ENCODE measurements around the gene ITGBL1.
"Not testable (repeated sequence)": the region's sequence is repeated elsewhere in the genome, so short reads cannot be mapped to it uniquely, and the experiment has no call there.

Gene ITGBL1

DNA sequence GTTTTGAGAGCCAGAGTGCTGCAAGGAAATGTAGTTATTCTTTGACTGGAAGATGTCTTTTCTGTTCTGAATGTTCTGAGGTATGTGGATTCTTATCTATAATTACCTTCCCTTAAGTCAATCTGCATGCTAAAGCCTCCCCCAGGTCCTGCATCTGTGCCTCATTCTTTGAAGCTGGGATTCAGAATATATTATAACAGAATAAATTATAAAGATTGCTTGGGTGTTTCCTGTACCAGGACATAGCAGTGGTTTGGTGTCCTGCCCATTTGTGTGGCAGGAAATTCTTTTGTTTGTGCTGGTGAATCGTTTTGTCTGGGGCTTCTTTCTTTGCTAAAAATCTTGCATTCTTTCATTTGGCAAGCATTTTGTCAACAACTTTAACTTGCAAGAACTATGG, 60.2 kb downstream of the ITGBL1 start:
- DNase-seq (ENCODE audit: low read depth in 2 of 2) = no peak

DNA sequence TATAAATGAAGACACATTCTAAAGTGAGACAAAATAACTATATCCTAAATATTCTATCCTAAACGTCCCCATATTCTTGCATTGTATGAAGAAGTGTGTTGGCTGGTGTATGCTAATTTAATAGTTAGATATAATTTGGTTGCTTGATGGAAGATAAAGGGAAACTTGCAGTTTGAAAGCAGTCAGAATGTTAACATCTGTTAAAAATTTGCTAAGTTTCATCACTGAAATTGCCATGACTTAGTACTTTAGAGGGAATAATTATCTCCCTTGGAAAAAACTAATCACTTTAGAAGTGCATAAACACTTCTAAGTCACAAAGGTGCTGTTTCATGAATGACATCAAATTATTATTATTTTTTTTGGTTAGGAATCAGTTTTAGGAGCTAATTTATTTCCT, 61.6 kb downstream of the ITGBL1 start:
- DNase-seq (ENCODE audit: low read depth in 2 of 2) = no peak

DNA sequence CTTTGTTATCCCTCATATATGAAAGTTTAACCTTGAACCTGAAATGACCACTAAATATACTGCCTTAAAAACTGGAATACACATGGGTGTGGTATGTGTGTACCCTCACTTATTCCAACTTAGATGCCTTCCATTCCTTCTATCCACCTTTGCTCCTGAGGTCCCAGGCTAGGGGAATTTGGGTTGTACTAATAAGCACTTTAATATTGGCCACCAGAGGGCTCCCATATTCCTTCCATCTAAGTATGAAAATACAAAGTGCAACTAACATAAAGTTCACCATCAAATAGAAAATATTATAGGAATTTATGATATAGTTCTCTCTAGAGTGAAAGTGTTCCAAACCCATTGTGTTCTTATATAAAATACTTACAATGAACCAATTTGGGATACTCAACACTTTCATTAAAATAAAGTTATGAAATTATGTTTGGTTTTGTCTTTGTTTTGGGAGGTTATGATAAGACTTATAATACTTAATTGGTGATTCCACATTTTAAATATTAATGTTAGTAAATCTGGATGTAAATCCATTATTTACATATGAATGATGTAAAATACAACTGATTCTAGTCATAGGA, 62.3 kb downstream of the ITGBL1 start:
- DNase-seq (ENCODE audit: low read depth in 2 of 2) = no peak

DNA sequence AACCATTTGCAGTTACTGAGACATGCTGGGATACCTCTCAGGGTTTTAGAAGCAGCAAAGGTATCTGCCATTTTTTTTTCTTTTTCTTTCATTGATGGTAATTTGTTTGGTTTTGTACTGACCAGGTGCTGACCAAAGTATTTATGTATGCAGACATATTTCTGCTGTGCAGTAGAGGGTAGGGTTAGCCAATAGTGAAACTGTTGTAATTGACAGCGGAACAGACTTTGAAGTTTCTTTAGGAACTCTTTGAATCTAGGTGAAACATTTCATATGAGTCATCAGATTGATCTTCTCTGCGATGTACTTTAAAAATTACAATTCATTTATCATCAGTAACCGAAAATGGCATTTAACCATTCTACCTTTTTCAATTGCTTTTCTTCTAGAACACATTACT, 63.0 kb downstream of the ITGBL1 start:
- DNase-seq (ENCODE audit: low read depth in 2 of 2) = no peak

DNA sequence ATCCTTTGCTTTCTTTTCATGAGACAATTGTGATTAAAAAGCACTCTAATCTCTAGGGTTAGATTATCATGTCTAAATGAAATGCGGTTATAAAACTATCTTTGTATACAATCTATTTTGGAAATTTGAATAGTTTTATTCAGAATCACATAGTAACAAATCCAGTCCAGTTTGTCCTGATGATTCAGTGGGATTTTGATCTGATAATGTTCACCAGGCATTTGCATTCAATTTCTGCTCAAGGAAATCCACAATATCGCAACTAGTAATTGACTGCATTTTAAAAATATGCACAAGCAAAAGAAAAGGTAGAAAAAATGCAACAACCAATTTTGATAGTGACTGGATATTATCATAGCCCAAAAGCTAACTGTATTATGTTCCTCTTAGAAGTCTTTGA, 63.8 kb downstream of the ITGBL1 start:
- no peak for DNase-seq (ENCODE audit: low read depth in 2 of 2)

DNA sequence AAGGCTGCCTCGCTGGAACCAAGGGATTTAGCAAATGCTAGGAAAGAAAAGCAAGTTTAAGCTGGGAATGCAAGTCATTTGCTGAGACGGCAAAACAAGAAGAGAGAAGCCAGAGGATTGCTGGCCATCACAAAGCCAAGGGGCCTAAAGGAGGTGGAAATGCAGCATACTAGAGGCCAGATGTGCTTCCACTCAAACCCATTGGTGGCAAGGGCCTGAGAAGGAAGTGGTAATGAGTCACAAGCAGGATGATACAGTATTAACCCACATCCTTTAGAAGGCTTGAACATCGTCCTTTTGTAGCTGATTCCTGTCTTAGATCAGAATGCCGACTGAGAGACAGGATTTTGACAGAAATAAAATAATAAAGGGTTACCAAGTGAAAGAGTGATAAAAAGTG, 68.2 kb downstream of the ITGBL1 start:
- no peak for DNase-seq (ENCODE audit: low read depth in 2 of 2)

DNA sequence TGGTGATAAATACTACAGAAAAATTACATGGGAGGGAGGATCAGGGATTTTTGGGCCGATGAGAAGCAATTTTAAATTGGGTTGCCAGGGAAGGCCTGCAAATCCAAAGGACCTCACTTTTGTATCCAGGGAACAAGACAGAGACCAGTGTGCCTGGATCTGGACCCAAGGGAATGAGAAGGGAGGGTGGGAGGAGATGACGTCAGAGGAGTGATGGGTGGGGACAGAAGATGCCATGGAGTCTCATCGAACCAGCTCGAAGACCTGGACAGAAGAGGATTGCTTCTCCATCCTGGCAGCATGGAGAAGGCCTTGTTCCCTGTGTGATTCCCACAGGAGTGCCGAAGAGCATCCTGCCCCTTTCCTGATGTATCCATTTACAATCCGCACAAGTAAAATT, 68.9 kb downstream of the ITGBL1 start:
- DNase-seq (ENCODE audit: low read depth in 2 of 2) = no peak

DNA sequence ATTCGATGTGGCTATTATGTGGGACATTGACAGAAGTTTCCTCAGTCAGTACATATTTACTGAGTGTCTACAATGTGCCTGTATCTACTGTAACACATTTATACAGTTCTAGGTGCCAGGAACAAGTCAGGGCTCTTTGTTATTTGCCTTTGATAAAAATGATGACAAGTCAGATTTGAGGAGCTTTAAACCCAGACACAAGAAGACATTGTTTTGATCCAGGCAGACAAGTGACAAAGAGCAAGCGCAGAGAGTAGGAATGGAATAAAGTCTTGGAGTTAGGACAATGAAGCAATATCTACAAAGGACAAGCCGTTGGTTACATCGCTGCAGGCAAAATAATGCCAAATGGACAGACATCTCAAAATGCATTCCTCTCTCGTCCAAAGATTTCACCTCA, 70.1 kb downstream of the ITGBL1 start:
- no peak for DNase-seq (ENCODE audit: low read depth in 2 of 2)

DNA sequence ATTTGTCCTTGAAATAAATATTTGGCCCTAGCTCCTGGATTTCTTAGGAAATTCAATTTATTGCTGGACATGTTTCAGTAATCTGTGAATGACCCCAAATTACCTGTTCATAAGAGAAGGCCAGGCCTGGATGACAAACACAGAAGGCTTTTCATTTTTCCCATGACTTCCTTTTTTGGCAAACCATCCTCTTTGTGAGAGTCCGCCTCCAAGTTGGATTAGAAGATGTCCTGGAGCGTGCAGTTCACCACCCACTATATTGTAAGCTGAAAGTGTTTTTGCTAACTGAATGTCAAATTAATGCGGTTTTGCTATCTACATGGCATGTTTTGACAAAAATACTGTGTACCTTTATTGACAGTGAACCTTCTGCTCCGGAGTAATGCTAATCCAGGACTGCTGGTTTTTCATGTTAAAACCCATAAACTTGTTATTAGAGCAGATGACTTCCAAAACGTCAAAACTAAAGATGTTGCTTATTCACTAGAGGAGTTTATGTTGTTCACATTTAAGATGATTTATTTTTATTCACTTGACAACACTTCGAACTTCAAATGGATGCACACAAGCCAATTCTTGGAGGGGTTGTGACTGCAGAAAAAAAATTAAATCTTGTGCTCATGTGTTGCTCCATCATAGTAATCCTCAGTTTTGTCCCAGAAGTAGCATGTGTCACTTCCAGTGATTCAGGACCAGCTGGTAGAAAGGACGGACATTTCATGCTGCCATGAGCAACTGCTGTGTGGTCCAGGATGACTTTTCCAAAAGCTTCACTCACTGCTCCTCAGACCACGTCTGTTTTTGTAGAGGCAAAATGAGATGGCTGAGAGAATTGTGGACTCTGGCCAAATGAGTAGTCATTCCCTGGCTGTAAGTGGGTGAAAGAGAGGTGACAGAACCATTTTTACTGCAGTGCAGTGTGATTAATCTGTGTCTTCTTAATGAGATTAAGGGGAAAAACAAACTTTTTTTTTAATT, 71.0 kb downstream of the ITGBL1 start:
- DNase-seq (ENCODE audit: low read depth in 2 of 2) = no peak

DNA sequence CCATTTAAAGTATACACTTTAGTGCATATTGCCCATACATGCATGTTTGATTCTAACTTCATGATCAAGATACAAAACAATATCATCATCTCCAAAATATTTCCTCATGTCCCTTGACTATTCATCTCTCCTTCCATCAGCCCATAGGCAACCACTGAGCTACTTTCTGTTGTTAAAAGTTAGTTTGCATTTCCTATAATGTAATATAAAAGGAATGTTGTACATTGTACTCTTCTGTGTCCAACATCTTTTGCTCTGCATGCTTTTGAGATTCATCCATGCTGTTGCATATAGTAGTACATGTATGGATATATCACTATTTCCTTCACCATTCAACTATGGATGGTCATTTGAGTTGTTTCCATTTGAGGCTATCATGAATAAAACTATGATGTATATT, 74.7 kb downstream of the ITGBL1 start:
- no peak for DNase-seq (ENCODE audit: low read depth in 2 of 2)

DNA sequence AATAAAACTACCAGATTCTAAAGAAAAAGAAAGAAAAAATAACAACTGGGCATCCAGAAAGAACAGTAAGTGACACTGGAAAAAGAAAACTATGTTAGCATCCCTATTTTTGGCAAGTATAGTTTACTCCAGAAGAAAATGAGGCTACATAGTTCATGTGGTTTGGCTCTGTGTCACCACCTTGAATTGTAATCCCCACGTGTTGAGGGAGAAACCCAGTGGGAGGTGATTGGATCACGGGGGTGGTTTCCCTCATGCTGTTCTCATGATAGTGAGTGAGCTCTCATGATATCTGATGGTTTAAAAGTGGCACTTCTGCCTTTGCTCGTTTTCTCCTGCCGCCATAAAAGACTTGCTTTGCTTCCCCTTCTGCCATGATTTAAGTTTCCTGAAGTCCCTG, 76.9 kb downstream of the ITGBL1 start:
- no peak for DNase-seq (ENCODE audit: low read depth in 2 of 2)

DNA sequence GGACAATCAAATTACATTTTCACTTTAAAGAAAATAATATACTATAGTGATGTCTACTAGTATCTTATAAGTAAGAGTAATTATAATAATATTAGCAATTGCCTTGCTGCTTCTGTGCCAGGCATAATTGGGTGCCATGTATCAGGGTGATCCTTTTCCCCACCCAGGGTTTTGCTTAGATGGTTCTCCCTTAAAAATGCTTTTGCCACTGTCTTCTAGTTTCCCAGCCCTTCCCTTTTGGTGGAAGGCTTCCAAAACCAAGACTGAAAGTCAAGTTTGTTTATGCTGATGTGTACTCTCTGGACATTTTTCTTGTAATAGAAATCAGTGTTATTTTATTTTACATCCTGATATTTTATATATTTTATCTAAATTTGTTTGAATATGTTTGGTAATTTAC, 77.8 kb downstream of the ITGBL1 start:
- DNase-seq (ENCODE audit: low read depth in 2 of 2) = no peak

DNA sequence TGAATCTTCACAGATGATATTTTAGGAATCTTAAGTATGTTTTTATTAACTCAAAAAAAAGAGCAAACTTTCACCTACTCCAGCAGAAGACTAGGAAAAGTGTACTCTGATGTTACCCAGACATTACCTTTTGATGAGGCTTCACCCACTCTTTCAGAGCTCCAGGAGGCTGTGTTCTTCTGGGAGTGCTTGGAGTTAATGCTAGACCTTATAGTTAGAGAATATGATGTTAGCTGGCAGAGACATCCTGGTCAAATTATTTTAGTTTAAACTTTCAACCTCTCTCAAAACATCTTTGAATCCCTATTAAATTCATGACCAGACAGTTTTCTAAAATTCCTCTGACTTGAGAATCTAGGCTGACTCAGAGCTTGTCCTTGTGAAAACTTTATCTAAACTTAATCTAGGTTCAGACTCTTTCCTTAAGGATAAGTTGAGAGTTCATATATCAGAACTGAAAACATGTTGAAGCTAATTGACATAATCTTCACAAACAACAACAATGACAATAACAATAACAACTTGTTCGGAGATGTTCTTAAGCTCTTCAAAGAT, 82.8 kb downstream of the ITGBL1 start:
- no peak for DNase-seq (ENCODE audit: low read depth in 2 of 2)

DNA sequence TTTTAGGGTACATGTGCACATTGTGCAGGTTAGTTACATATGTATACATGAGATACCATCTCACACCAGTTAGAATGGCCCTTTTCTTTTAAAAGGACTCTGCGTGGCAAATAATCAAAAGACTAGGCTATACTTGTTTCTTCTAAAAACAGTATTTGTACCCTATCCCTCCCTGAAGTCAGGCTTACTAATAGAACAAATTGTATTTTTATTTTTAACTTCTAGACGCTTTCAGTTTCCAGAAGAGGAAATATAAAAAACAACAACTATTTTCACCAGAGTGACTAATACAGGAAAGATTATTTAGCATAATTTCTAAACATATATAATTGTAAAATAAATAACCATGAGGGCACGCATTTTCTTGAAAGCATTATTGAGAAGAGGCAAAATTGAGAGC, 83.6 kb downstream of the ITGBL1 start:
- no peak for DNase-seq (ENCODE audit: low read depth in 2 of 2)

DNA sequence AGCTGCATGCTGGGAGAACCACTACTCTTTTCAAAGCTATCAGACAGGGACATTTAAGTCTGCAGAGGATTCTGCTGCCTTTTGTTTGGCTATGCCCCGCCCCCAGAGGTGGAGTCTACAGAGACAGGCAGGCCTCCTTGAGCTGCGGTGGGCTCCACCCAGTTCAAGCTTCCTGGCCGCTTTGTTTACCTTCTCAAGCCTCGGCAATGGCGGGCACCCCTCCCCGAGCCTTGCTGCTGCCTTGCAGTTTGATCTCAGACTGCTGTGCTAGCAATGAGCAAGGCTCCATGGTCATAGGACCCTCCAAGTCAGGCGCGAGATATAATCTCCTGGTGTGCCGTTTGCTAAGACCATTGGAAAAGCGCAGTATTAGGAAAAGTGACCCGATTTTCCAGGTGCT, 92.1 kb downstream of the ITGBL1 start:
- DNase-seq (ENCODE audit: low read depth in 2 of 2) = not testable (repeated sequence)

DNA sequence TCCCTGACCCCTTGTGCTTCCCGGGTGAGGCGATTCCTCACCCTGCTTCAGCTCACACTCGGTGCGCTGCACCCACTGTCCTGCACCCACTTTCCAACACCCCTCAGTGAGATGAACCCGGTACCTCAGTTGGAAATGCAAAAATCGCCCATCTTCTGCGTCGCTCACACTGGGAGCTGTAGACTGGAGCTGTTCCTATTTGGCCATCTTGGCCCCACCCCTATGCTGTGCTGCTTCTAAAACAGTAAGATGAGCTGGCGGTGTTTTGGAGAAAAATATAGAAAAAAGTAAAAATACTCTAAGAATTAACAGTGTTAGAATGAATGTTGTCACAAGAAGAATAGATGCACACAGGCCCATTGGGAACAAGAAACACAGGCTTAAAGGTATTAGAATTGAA, 92.5 kb downstream of the ITGBL1 start:
- no peak for DNase-seq (ENCODE audit: low read depth in 2 of 2)

DNA sequence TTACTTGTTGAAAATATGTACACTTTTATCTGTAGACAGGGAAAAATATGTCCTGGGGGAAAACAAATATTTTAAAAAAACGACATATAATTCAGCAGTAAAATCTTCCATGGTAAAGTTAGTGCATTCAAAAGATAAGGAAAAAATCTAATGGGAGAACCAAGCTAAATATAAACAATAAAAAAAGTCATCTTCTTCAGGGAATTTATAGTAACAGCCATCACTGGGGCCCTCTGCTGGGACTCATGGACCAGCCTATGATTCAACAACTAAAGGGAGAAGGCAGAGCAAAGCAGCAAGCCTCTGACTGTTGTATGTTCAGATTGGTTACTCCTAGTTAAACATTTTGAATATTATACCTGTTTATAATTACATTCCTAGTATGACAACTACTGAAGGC, 93.0 kb downstream of the ITGBL1 start:
- DNase-seq (ENCODE audit: low read depth in 2 of 2) = no peak

DNA sequence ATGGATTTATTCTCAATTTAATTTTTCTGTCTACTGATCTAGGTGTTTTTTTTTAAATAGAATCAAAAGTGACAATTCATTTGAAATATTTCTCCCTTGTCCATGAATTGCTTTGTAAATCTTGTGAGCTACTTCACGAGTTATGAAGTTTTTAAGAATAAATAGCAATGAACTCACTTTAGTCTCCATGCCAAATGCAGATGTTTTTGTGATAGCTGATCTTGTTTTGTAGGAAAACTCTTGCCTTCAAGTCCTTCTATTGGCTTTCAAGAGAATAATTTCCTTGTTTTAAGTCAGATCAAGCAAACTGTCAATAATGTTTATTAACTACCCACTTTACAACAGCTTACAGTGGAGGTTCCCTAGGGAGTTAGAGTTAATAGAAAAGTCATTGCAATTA, 99.8 kb downstream of the ITGBL1 start:
- DNase-seq (ENCODE audit: low read depth in 2 of 2) = no peak

DNA sequence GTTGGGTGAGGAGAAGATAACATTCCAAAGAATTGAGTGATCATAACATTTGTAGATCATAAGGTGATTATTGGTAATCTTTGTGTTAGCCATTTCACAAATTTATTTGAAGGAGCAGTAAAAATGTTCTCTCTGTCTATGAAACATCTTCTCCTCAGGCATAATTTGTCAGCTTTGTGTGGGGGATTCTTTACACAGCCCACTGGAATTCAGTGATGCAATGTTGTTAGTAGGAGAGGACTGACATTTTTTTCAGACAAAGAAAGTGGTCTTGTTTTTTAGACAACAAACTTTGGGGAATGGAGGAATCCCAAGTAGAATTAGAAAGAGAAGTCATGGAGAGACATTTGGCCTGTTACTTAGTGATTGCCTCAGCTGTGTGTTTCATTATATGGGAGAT, 100.3 kb downstream of the ITGBL1 start:
- DNase-seq (ENCODE audit: low read depth in 2 of 2) = no peak

DNA sequence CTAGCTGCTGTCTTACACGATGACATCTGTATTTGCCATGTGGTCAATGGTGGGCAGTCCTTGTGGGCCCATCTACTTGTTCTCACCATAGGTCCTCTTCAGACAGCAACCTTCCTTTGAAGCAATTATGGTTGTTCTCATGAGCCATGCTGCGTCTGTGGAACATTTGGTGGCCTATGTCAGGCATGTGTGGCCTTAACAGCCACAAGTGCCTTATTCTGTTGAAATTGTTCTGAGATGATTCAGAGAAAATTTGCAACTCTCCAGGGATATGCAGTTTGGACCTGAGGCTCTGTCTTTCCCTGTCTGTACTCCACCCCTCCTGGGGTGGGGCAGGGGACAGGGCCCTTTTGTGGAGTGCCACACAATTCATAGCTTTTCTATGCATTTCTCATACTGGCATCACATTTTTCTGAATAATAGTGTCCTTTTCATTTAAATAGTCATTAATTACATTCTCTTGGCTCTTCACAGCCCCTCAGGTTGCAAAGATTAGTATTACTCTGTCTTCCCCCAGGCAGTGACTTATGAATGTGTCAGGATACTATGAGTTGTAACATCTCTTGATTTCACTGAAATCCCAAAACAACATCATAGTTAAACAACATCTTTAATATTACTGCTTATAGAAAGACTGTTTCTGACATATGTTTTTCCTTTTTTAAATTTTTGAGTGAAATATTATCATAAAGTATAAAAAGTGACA, 102.1 kb downstream of the ITGBL1 start:
- no peak for DNase-seq (ENCODE audit: low read depth in 2 of 2)

DNA sequence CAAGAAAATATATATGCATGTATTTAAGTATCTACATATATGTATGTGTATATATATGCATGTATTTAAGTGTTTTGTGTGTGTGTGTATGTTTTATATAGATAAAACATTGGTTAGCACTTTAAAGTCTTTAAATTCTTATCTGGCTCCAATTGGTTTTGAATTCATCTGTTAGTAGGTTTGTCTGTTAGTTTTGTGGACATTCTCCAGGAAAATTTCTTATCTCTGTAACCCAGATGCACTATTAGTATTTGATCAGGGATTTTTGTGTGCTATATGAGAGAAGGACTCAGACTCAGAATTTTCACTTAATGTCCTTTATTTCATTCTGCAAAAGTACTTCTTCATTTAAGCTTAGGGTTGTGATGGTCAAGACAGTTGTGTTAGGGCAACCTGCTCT, 103.1 kb downstream of the ITGBL1 start:
- no peak for DNase-seq (ENCODE audit: low read depth in 2 of 2)

DNA sequence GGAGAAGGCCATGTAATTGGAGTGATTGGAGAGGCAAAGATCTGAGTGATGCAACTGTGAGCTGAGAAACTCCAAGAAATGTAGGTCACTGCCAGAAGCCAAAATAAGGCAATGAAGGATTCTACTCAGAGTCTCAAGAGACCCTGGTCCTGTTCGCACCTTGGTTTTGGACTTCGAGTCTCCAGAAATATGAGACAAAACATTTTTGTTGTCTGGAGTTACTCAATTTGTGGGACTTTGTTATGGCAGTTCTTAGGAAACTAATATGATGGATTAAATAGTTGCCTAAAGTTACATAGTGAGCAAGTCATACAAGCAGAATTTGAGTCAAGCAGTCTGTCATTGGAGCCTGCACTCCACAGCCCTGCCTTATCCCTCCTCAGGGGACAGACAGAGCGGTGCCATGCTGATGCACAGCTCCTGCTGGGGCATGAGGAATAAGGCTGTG, 104.2 kb downstream of the ITGBL1 start:
- no peak for DNase-seq (ENCODE audit: low read depth in 2 of 2)

Measured in stimulated activated CD8-positive, alpha-beta memory T cell treated with anti-CD3 and anti-CD28 coated beads, Interleukin-7, amount 100 ng/mL, for 1 hour (primary cell).